ENCODE data around the gene RBM7. TPM values are rescaled to one million over a fixed set of nuclear protein-coding genes. Genes with fewer than 3 reads are reported as not detected.
A peak's percentile ranks its signal among the peaks of the same experiment; 100 is the strongest.

RBM7 gene, protein sequence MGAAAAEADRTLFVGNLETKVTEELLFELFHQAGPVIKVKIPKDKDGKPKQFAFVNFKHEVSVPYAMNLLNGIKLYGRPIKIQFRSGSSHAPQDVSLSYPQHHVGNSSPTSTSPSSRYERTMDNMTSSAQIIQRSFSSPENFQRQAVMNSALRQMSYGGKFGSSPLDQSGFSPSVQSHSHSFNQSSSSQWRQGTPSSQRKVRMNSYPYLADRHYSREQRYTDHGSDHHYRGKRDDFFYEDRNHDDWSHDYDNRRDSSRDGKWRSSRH
- 10 to 100 TPM; 11.8 to 22.1 (median 17.5) TPM for total RNA-seq

DNA sequence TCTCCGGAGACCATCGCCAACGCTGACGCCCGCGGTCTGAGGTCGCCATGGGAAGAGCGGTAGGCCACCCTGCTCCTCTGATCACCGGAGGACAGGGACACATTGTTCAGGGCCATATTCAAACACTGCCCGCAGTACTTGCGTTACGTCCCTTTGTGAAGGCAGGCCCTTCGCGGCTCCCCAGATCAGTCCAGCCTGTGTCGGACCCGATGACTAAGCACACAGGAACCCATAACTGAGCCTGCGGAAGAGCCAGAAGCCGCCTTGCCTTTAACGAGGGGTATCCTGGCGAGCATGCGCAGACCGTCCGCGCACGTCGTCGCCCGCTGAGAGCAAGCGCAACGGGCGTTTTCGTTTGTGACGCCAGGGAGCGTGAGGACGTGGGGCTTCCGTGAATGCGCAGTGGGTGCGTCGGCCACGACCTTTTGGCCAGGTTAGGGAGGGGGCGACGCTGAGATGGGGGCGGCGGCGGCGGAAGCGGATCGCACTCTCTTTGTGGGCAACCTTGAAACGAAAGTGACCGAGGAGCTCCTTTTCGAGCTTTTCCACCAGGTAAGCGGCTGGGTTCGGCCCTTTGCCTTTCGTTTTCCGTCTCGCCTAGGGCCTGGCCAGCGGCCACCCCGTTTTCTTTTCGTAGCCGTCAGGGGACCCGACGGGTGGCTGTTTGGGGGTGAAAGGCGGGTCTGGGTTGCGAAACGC lies at the start of gene RBM7, which contains the start of gene C11orf71:
RBM7 (plus strand) TSS at position 451 of the 699 bp plus-strand sequence; CDS start at position 457, 6 bp downstream.
C11orf71 (minus strand) TSS at position 296 of the 699 bp plus-strand sequence; CDS start at position 116, 180 bp downstream.
- no peaks in the 10 kb centered on the region for H3K27me3 ChIP-seq
- no peaks in the 10 kb centered on the region for H3K9me3 ChIP-seq
- intact Hi-C loops (cut with DNase I) = no loop called here
- H3K4me1 ChIP-seq = peaks cover 0 to 77% (median 29%) of the 10 kb centered on the region in 3 donors
- 0% methylated on average over 3 to 14 of the region's 65 CpGs for WGBS, 2 donors
- peak in 3 of 4 donors; percentile 87 to 97 (median 93) for TF ChIP-seq POLR2A (IDR thresholded peaks at IDR 0.05)
- TF ChIP-seq, protein P1, sequence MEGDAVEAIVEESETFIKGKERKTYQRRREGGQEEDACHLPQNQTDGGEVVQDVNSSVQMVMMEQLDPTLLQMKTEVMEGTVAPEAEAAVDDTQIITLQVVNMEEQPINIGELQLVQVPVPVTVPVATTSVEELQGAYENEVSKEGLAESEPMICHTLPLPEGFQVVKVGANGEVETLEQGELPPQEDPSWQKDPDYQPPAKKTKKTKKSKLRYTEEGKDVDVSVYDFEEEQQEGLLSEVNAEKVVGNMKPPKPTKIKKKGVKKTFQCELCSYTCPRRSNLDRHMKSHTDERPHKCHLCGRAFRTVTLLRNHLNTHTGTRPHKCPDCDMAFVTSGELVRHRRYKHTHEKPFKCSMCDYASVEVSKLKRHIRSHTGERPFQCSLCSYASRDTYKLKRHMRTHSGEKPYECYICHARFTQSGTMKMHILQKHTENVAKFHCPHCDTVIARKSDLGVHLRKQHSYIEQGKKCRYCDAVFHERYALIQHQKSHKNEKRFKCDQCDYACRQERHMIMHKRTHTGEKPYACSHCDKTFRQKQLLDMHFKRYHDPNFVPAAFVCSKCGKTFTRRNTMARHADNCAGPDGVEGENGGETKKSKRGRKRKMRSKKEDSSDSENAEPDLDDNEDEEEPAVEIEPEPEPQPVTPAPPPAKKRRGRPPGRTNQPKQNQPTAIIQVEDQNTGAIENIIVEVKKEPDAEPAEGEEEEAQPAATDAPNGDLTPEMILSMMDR (IDR thresholded peaks at IDR 0.05) = peak in 2 of 6 experiments; percentile 21 to 31
- peaks cover 0 to 16% (median 0%) of the 10 kb centered on the region in 3 donors for H3K36me3 ChIP-seq
- DNase-seq = peak; percentile 82
- peak within 1 kb of the TSS; percentile 95 to 99 (median 97) for H3K27ac ChIP-seq
- peak within 1 kb of the TSS; percentile 66 to 85 (median 68) for H3K4me3 ChIP-seq

DNA sequence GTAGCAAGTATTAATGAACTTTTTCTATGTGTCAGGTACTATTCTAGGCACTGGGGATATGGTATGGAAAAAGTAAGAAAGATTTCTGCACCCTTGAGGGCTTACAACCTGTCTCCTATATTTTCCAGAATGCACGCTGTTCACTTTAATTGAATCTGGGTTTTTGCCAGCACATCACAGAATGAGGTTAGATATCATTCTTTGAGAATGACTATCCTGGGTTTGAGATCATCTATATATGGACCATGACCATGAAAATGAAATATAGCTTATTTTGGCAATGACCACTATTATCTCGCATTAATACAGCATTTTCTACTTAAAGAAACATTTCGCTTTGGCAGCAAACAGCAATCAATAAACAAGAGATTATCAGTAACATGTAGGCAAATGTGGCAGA lies 47.0 kb upstream of the RBM7 start:
- no peaks in the 10 kb centered on the region for H3K9me3 ChIP-seq
- intact Hi-C loops (cut with DNase I) = no loop called here
- WGBS, 2 donors = 71 to 77% methylated on average over 3 of the region's 3 CpGs
- no peak for DNase-seq
- no peak overlapping the region for H3K4me3 ChIP-seq
- no peak for TF ChIP-seq POLR2A (IDR thresholded peaks at IDR 0.05)
- TF ChIP-seq, protein P1 (IDR thresholded peaks at IDR 0.05) = no peak
- H3K4me1 ChIP-seq = peaks cover 0 to 23% (median 7%) of the 10 kb centered on the region in 3 donors
- no peak overlapping the region for H3K27ac ChIP-seq
- no peaks in the 10 kb centered on the region for H3K36me3 ChIP-seq
- H3K27me3 ChIP-seq = no peaks in the 10 kb centered on the region

DNA sequence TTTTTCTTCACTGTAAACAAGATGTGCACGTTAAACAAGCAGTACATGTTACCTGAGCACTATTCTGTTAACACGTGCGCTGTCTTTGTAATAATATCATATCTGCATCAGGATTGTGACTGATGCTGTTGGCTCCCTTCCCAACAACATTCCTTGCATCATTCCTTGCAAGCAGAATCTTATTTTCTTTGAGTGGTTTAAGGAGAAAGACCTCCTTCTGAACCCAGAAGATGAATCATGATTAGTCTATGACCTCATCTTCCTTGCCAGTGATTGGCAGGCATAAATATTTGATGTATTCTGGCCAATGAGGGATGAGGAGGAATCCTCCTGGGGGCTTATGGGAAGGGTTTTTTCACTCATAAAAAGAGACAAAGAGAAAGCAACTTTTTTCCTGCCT lies 46.4 kb upstream of the RBM7 start:
- intact Hi-C loops (cut with DNase I) = no loop called here
- Histone ChIP-seq H3K27me3 (no peaks in the 10 kb centered on the region), H3K4me3 (no peak overlapping the region), H3K27ac (no peak overlapping the region), H3K36me3 (no peaks in the 10 kb centered on the region), H3K4me1 (peaks cover 0 to 17% (median 2%) of the 10 kb centered on the region in 3 donors), H3K9me3 (no peaks in the 10 kb centered on the region)
- no peak for DNase-seq
- TF ChIP-seq POLR2A (IDR thresholded peaks at IDR 0.05) = no peak
- TF ChIP-seq, protein P1 (IDR thresholded peaks at IDR 0.05) = no peak
- 42 to 57% methylated on average over 3 of the region's 3 CpGs for WGBS, 2 donors

DNA sequence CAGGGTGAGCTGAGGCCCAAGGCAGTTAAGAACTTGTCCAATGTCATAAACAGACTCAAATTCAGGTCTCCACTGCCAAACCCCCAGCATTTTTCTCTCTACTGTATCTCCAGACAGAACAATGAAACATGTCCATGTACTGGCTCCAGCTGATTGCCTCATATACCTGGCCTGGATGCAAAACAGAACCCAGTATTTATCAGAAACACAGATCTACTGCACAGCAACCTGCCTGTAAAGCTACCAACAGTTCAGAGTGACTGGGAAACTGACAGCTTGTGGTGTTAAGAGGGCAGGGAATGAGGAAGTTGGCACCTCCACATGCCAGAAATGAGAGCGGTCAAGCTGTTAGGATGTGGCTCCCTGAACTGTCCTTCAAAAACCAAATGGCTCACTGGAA lies 41.8 kb upstream of the RBM7 start:
- H3K27me3 ChIP-seq = no peaks in the 10 kb centered on the region
- DNase-seq = no peak
- H3K36me3 ChIP-seq = no peaks in the 10 kb centered on the region
- H3K9me3 ChIP-seq = no peaks in the 10 kb centered on the region
- H3K27ac ChIP-seq = no peak overlapping the region
- 63 to 64% methylated on average over 1 of the region's 1 CpG for WGBS, 2 donors
- TF ChIP-seq, protein P1 (IDR thresholded peaks at IDR 0.05) = no peak
- no peak for TF ChIP-seq POLR2A (IDR thresholded peaks at IDR 0.05)
- H3K4me1 ChIP-seq = no peaks in the 10 kb centered on the region
- intact Hi-C loops (cut with DNase I) = no loop called here
- H3K4me3 ChIP-seq = no peak overlapping the region

DNA sequence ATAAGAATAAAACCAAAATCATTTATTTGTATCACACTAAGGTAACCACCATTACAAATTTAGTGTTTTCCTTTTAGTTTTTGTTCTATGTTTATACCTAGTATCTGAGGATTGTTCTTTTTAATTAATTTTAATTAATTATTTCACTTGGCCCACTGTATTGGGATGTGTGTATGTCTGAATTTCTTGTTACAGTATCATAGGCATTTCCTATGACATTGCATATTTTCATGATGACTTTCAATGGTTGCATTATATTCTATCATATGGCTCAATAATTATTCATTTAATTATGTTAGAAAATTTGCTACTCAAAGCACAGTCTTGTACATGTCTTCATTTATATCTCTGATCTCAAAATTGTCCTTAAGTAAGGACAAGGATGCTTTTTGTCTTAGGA lies 41.1 kb upstream of the RBM7 start:
- DNase-seq = no peak
- Histone ChIP-seq H3K4me3 (no peak overlapping the region), H3K36me3 (no peaks in the 10 kb centered on the region), H3K9me3 (no peaks in the 10 kb centered on the region), H3K27me3 (no peaks in the 10 kb centered on the region), H3K27ac (no peak overlapping the region), H3K4me1 (no peaks in the 10 kb centered on the region)
- intact Hi-C loops (cut with DNase I) = no loop called here
- TF ChIP-seq POLR2A (IDR thresholded peaks at IDR 0.05) = no peak
- TF ChIP-seq, protein P1 (IDR thresholded peaks at IDR 0.05) = no peak
